Body of pancreas (tissue), 4 donors: ENCODE measurements around the gene ARHGAP36. TPM values are rescaled to one million over a fixed set of nuclear protein-coding genes. Genes with fewer than 3 reads are reported as not detected.

Source experiments
- ATAC-seq: fragments of 150-250 bp; one replicate; pipeline ENCODE4 v1.9.1; 2016
- DNase-seq, 4 donors: peaks; one replicate each; pipeline ENCODE4 v3.0.0-alpha.2; 2019
- H3K27ac ChIP-seq, 4 donors: fragments of 200-600 bp; sonication (generic); 1 replicate in 3 of 4; 2 replicates in 1 of 4; pipeline versions ENCODE4 v1.5.1 to v1.6.1; 2016 to 2019; ENCODE audit warnings: mild to moderate bottlenecking in 1 of 4, mixed read lengths in 1 of 4, moderate library complexity in 1 of 4
- H3K27me3 ChIP-seq, 2 donors: fragments of 200-600 bp; sonication (generic); one replicate each; pipeline ENCODE4 v1.6.0; 2016; ENCODE audit warnings: mild to moderate bottlenecking in 1 of 2
- H3K36me3 ChIP-seq, 2 donors: fragments of 200-600 bp; sonication (generic); replicated peaks in 1 of 2; 2 replicates each; pipeline ENCODE4 v1.5.1; 2016; ENCODE audit warnings: low read depth in 2 of 2; ENCODE audit not compliant: insufficient read depth in 1 of 2
- H3K4me1 ChIP-seq: fragments of 200-600 bp; sonication (generic); one replicate; pipeline ENCODE4 v1.6.0; 2016
- H3K4me3 ChIP-seq, 2 donors: fragments of 200-600 bp; sonication (generic); 1 replicate in 1 of 2; 2 replicates in 1 of 2; pipeline ENCODE4 v1.5.1; 2016 to 2019
- H3K9me3 ChIP-seq, 3 donors: fragments of 200-600 bp; sonication (generic); 1 replicate in 2 of 3; 2 replicates in 1 of 3; pipeline ENCODE4 v1.5.1; 2016
- POLR2A ChIP-seq, 3 donors: fragments of 450-650 bp; IDR thresholded peaks; one replicate each; pipeline ENCODE4 v1.6.1; 2016; ENCODE audit warnings: antibody characterized with exemption in 3 of 3, mild to moderate bottlenecking in 2 of 3
- WGBS, 2 donors: methylation state at CpG; one replicate each; pipeline ENCODE4 v1.1.5; 2017; 5-methylcytosine and 5-hydroxymethylcytosine counted together
- intact Hi-C: fragments of 100-400 bp; cut with DNase I; formaldehyde crosslinking; loops from one replicate; pipeline ENCODE4 v1.15.1; 2023
- total RNA-seq, 2 donors: library from RNA; depleted of rRNA; stranded (reverse); fragments of >200 nt; gene quantifications; one replicate each; pipeline ENCODE4 v1.1.0, GENCODE V29; 2016
- TF ChIP-seq, protein P1 (sequence below), 7 experiments: fragments of 450-650 bp in 4 of 7; fragments of 200-600 bp in 3 of 7; sonication (generic) in 3 of 7; IDR thresholded peaks; one replicate each; pipeline ENCODE4 v1.5.1; 2016 to 2019; ENCODE audit warnings: antibody characterized with exemption in 7 of 7

The ARHGAP36 gene
- total RNA-seq, 2 donors from 2014 or later = not detected

- intact Hi-C loops = no loop called here
- DNase-seq (no peak), ATAC-seq (no peak)
- H3K27ac ChIP-seq = no peak overlapping the region
- no peaks in the 10 kb centered on the region for H3K4me1 ChIP-seq
- no peak overlapping the region for H3K4me3 ChIP-seq
- WGBS, 2 donors = 91 to 94% methylated on average over 3 of the region's 3 CpGs
- TF ChIP-seq POLR2A (IDR thresholded peaks at IDR 0.05) = no peak
- TF ChIP-seq, protein P1, sequence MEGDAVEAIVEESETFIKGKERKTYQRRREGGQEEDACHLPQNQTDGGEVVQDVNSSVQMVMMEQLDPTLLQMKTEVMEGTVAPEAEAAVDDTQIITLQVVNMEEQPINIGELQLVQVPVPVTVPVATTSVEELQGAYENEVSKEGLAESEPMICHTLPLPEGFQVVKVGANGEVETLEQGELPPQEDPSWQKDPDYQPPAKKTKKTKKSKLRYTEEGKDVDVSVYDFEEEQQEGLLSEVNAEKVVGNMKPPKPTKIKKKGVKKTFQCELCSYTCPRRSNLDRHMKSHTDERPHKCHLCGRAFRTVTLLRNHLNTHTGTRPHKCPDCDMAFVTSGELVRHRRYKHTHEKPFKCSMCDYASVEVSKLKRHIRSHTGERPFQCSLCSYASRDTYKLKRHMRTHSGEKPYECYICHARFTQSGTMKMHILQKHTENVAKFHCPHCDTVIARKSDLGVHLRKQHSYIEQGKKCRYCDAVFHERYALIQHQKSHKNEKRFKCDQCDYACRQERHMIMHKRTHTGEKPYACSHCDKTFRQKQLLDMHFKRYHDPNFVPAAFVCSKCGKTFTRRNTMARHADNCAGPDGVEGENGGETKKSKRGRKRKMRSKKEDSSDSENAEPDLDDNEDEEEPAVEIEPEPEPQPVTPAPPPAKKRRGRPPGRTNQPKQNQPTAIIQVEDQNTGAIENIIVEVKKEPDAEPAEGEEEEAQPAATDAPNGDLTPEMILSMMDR (IDR thresholded peaks at IDR 0.05) = no peak
- no peaks in the 10 kb centered on the region for H3K27me3 ChIP-seq
- H3K9me3 ChIP-seq = no peaks in the 10 kb centered on the region
- no peaks in the 10 kb centered on the region for H3K36me3 ChIP-seq
Measured at GRCh38 chrX:131060147-131060546, 2.0 kb downstream of the ARHGAP36 start.

DNA sequence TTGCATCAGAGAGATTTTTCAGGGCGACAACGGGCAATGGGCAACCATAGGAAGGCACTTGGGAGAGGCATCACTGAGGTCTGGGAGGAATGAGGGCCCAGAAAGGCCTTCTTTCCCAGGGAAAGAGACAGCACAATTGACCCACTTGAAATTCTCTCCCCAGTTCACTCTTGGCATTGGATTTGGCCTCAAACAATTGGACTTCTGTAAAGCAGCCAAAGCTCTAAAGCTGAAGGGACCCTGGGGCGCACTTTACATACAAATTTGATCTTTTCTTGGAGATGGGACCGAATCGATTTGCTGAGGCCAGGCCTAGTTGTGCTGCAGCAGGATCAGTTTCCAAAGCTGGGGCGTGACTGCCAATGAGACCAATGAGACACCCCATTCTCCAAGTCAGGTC lies 3.2 kb downstream of the ARHGAP36 start:
- H3K27me3 ChIP-seq = no peaks in the 10 kb centered on the region
- intact Hi-C loops = no loop called here
- no peak for DNase-seq
- H3K4me1 ChIP-seq = no peaks in the 10 kb centered on the region
- H3K36me3 ChIP-seq = no peaks in the 10 kb centered on the region
- H3K9me3 ChIP-seq = no peaks in the 10 kb centered on the region
- WGBS, 2 donors = 88 to 96% methylated on average over 6 of the region's 6 CpGs
- no peak overlapping the region for H3K4me3 ChIP-seq
- H3K27ac ChIP-seq = no peak overlapping the region
- ATAC-seq = no peak
- TF ChIP-seq, protein P1 (IDR thresholded peaks at IDR 0.05) = no peak
- TF ChIP-seq POLR2A (IDR thresholded peaks at IDR 0.05) = no peak

DNA sequence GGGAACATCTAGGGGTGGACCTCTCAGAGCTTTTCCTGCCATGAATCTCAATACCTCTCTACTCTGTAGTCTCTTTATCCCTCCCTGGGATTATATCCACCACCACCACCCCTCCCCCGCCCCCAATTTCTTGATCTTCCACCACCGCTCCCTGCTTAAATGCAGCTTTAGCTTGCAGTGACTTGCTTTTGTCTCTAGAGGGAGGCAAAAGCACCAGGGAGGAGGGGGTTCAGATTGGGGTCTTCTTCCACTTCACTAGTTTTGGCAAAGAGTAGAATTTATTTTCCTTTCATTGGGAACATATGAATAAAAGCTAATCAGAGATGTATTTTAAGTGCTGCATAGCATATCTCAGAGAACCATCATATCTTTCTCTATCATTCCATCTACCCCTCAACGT lies 5.5 kb downstream of the ARHGAP36 start:
- H3K36me3 ChIP-seq = no peaks in the 10 kb centered on the region
- intact Hi-C loops = no loop called here
- DNase-seq (no peak), ATAC-seq (no peak)
- no peaks in the 10 kb centered on the region for H3K9me3 ChIP-seq
- H3K4me1 ChIP-seq = no peaks in the 10 kb centered on the region
- no peaks in the 10 kb centered on the region for H3K27me3 ChIP-seq
- H3K27ac ChIP-seq = no peak overlapping the region
- WGBS, 2 donors = 22 to 24% methylated on average over 3 of the region's 3 CpGs
- H3K4me3 ChIP-seq = no peak overlapping the region
- TF ChIP-seq, protein P1 (IDR thresholded peaks at IDR 0.05) = no peak
- TF ChIP-seq POLR2A (IDR thresholded peaks at IDR 0.05) = no peak

GRCh38 chrX:131066237-131066636 lies 8.1 kb downstream of the ARHGAP36 start:
- ATAC-seq (no peak), DNase-seq (no peak)
- Histone ChIP-seq H3K4me1 (no peaks in the 10 kb centered on the region), H3K36me3 (no peaks in the 10 kb centered on the region), H3K27ac (no peak overlapping the region), H3K27me3 (no peaks in the 10 kb centered on the region), H3K4me3 (no peak overlapping the region), H3K9me3 (no peaks in the 10 kb centered on the region)
- intact Hi-C loops = no loop called here
- 68 to 72% methylated on average over 3 of the region's 3 CpGs for WGBS, 2 donors
- TF ChIP-seq POLR2A (IDR thresholded peaks at IDR 0.05) = no peak

GRCh38 chrX:131067216-131067615 lies 9.1 kb downstream of the ARHGAP36 start:
- H3K27me3 ChIP-seq = no peaks in the 10 kb centered on the region
- ATAC-seq (no peak), DNase-seq (peak in 1 of 4 donors; percentile 6)
- no peak overlapping the region for H3K27ac ChIP-seq
- intact Hi-C loops = no loop called here
- H3K4me3 ChIP-seq = no peak overlapping the region
- no peaks in the 10 kb centered on the region for H3K36me3 ChIP-seq
- TF ChIP-seq, protein P1 (IDR thresholded peaks at IDR 0.05) = no peak
- TF ChIP-seq POLR2A (IDR thresholded peaks at IDR 0.05) = no peak
- H3K4me1 ChIP-seq = no peaks in the 10 kb centered on the region
- no peaks in the 10 kb centered on the region for H3K9me3 ChIP-seq
- 11 to 12% methylated on average over 8 to 10 of the region's 19 CpGs for WGBS, 2 donors
